Natural killer cell (primary cell): ENCODE measurements around the gene AXL. TPM values are rescaled to one million over a fixed set of nuclear protein-coding genes. Genes with fewer than 3 reads are reported as not detected.
A peak's percentile ranks its signal among the peaks of the same experiment; 100 is the strongest.

Experiments
- ATAC-seq, 3 donors: fragments of 150-1000 bp in 2 of 3; fragments of 200-7000 bp in 1 of 3; cut with Tn5 transposase; 1 replicate in 1 of 3; 2 replicates in 2 of 3; pipeline ENCODE4 v1.10.0; 2021; ENCODE audit warnings: mild to moderate bottlenecking in 2 of 3, moderate library complexity in 2 of 3
- DNase-seq, 2 donors: peaks; one replicate each; pipeline versions ENCODE4 v3.0.0 to v3.0.0-alpha.2; 2013 to 2021; ENCODE audit warnings: mixed read lengths in 1 of 2
- H3K27ac ChIP-seq: one replicate; pipeline ENCODE4 v1.5.1; 2013; ENCODE audit warnings: mild to moderate bottlenecking, low read length
- H3K27me3 ChIP-seq: one replicate; pipeline ENCODE4 v1.6.1; 2013; ENCODE audit warnings: low read length; ENCODE audit not compliant: control insufficient read depth, insufficient read depth
- H3K36me3 ChIP-seq: one replicate; pipeline ENCODE4 v1.6.1; 2013; ENCODE audit warnings: low read length; ENCODE audit not compliant: control insufficient read depth, insufficient read depth
- H3K4me1 ChIP-seq: one replicate; pipeline ENCODE4 v1.6.1; 2013; ENCODE audit warnings: low read length; ENCODE audit not compliant: control insufficient read depth, insufficient read depth
- H3K4me3 ChIP-seq: one replicate; pipeline ENCODE4 v1.5.1; 2013; ENCODE audit warnings: low read length
- H3K9me3 ChIP-seq: one replicate; pipeline ENCODE4 v1.6.1; 2013; ENCODE audit warnings: low read length; ENCODE audit not compliant: control insufficient read depth, insufficient read depth
- H3K27ac Mint-ChIP-seq, 2 donors: one replicate each; pipeline ENCODE4 v1.8.0; 2022; ENCODE audit warnings: mild to moderate bottlenecking in 2 of 2, mixed read lengths in 2 of 2, moderate library complexity in 1 of 2
- H3K27me3 Mint-ChIP-seq, 2 donors: one replicate each; pipeline ENCODE4 v1.8.0; 2022; ENCODE audit warnings: low read depth in 2 of 2, mixed read lengths in 2 of 2
- H3K36me3 Mint-ChIP-seq: one replicate; pipeline ENCODE4 v1.8.0; 2022; ENCODE audit warnings: mixed read lengths
- H3K4me1 Mint-ChIP-seq, 2 donors: one replicate each; pipeline ENCODE4 v1.8.0; 2022; ENCODE audit warnings: mixed read lengths in 2 of 2
- H3K4me3 Mint-ChIP-seq: one replicate; pipeline ENCODE4 v1.8.0; 2022; ENCODE audit warnings: mild to moderate bottlenecking, moderate library complexity, mixed read lengths
- H3K9me3 Mint-ChIP-seq, 2 donors: one replicate each; pipeline ENCODE4 v1.8.0; 2022; ENCODE audit warnings: mixed read lengths in 2 of 2
- WGBS: methylation state at CpG from one replicate; pipeline ENCODE4 v1.1.7; 2013; ENCODE audit warnings: missing lambda C conversion rate; ENCODE audit not compliant: insufficient coverage; 5-methylcytosine and 5-hydroxymethylcytosine counted together
- intact Hi-C: fragments of 100-400 bp; cut with micrococcal nuclease; formaldehyde crosslinking; loops from one replicate; pipeline ENCODE4 v1.14.2; 2022
- total RNA-seq, 4 donors: library from RNA; stranded (reverse); fragments of 120-200 nt in 1 of 4; gene quantifications; one replicate each; pipeline versions ENCODE4 v1.2.3 to v1.2.4, GENCODE V29; 2013 to 2022
- TF ChIP-seq, protein P1 (sequence below): fragments of 200-600 bp; IDR thresholded peaks from one replicate; pipeline ENCODE4 v1.8.0; 2022; ENCODE audit warnings: antibody characterized with exemption

The AXL gene
- total RNA-seq, 3 donors from 2014 or later (not counting 1 experiment from before 2014, with no cell fraction given): 0.16 to 0.70 TPM; not detected in 1

GRCh38 chr19:41253660-41254059, 34.6 kb downstream of the AXL start:
- Mint-ChIP-seq H3K4me3 (no peak overlapping the region), H3K9me3 (no peaks in the 10 kb centered on the region), H3K27me3 (peaks cover 10 to 16% of the 10 kb centered on the region in 2 donors), H3K4me1 (no peaks in the 10 kb centered on the region), H3K27ac (no peak overlapping the region), H3K36me3 (no peaks in the 10 kb centered on the region)
- DNase-seq: no peak
- TF ChIP-seq, protein P1, sequence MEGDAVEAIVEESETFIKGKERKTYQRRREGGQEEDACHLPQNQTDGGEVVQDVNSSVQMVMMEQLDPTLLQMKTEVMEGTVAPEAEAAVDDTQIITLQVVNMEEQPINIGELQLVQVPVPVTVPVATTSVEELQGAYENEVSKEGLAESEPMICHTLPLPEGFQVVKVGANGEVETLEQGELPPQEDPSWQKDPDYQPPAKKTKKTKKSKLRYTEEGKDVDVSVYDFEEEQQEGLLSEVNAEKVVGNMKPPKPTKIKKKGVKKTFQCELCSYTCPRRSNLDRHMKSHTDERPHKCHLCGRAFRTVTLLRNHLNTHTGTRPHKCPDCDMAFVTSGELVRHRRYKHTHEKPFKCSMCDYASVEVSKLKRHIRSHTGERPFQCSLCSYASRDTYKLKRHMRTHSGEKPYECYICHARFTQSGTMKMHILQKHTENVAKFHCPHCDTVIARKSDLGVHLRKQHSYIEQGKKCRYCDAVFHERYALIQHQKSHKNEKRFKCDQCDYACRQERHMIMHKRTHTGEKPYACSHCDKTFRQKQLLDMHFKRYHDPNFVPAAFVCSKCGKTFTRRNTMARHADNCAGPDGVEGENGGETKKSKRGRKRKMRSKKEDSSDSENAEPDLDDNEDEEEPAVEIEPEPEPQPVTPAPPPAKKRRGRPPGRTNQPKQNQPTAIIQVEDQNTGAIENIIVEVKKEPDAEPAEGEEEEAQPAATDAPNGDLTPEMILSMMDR: no peak
- no peaks in the 10 kb centered on the region for H3K27me3 ChIP-seq
- no peak overlapping the region for H3K27ac ChIP-seq
- H3K4me1 ChIP-seq: no peaks in the 10 kb centered on the region
- no peak for ATAC-seq
- H3K36me3 ChIP-seq: no peaks in the 10 kb centered on the region
- 94% methylated on average over 6 of the region's 6 CpGs for WGBS
- no peak overlapping the region for H3K4me3 ChIP-seq
- no peaks in the 10 kb centered on the region for H3K9me3 ChIP-seq
- intact Hi-C loops: no loop called here

- ATAC-seq: no peak
These were observed 36.1 kb downstream of the AXL start for GRCh38 chr19:41255171-41255570.

DNA sequence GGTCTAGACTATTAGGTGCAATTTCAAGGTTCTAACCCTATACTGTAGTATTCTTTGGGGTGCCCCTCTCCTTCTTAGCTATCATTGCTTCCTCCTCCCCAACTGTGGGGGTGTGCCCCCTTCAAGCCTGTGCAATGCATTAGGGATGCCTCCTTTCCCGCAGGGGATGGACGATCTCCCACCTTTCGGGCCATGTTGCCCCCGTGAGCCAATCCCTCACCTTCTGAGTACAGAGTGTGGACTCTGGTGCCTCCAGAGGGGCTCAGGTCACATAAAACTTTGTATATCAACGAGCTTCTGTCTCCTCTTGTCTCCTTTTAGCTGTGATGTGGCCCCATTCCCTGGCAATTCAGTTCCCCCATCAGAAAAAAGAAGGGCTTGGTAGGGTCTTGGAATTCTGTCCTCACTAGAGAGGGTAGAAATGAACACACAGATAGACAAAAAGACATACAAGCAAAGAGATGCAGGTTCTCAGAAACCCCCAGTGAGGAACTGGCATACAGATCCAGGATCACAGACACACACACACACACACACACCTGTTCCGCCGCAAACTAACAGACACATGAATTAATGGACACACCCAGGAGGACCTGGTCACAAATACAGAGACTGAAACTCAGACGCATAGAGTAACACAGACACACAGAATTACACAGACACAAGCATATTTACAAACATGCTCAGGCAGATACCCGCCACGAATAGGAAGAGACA, 42.6 kb downstream of the AXL start:
- no peaks in the 10 kb centered on the region for H3K27me3 Mint-ChIP-seq
- DNase-seq: no peak
- peak overlapping the region; percentile 91 for H3K4me3 Mint-ChIP-seq

More at GRCh38 chr19:41255171-41255570, 36.1 kb downstream of the AXL start:
- H3K4me3 ChIP-seq: no peak overlapping the region
- Mint-ChIP-seq H3K4me1 (no peaks in the 10 kb centered on the region), H3K27ac (no peak overlapping the region), H3K4me3 (no peak overlapping the region), H3K27me3 (peaks cover 10 to 16% of the 10 kb centered on the region in 2 donors), H3K36me3 (no peaks in the 10 kb centered on the region), H3K9me3 (no peaks in the 10 kb centered on the region)
- DNase-seq: no peak
- TF ChIP-seq, protein P1: no peak
- no peaks in the 10 kb centered on the region for H3K27me3 ChIP-seq
- H3K4me1 ChIP-seq: no peaks in the 10 kb centered on the region
- no peaks in the 10 kb centered on the region for H3K36me3 ChIP-seq
- H3K27ac ChIP-seq: no peak overlapping the region
- H3K9me3 ChIP-seq: no peaks in the 10 kb centered on the region
- intact Hi-C loops: no loop called here

More for the DNA sequence above, 42.6 kb downstream of the AXL start:
- H3K36me3 Mint-ChIP-seq: no peaks in the 10 kb centered on the region
- no peaks in the 10 kb centered on the region for H3K36me3 ChIP-seq
- peak overlapping the region; percentile 96 for H3K27ac ChIP-seq
- H3K9me3 Mint-ChIP-seq: no peaks in the 10 kb centered on the region
- no peaks in the 10 kb centered on the region for H3K27me3 ChIP-seq
- TF ChIP-seq, protein P1: no peak
- no peak for ATAC-seq
- WGBS: 63% methylated on average over 10 of the region's 10 CpGs
- H3K4me1 ChIP-seq: peaks cover 29% of the 10 kb centered on the region
- H3K4me1 Mint-ChIP-seq: peaks cover 47 to 50% of the 10 kb centered on the region in 2 donors
- peak overlapping the region; percentile 96 to 100 for H3K27ac Mint-ChIP-seq
- H3K9me3 ChIP-seq: no peaks in the 10 kb centered on the region
- intact Hi-C loops: loop anchor here (1.0 to 5.0 kb wide), 6 partner anchors 57 to 434 kb away; partner anchors contain the start of genes BCKDHA and EXOSC5
- peak overlapping the region; percentile 56 for H3K4me3 ChIP-seq
